Measurements from ENCODE around the gene FMNL2. TPM values are rescaled to one million over a fixed set of nuclear protein-coding genes. Genes with fewer than 3 reads are reported as not detected.

The FMNL2 gene
- total RNA-seq, 4 donors from 2014 or later: 6.7 to 17.2 (median 11.5) TPM

DNA sequence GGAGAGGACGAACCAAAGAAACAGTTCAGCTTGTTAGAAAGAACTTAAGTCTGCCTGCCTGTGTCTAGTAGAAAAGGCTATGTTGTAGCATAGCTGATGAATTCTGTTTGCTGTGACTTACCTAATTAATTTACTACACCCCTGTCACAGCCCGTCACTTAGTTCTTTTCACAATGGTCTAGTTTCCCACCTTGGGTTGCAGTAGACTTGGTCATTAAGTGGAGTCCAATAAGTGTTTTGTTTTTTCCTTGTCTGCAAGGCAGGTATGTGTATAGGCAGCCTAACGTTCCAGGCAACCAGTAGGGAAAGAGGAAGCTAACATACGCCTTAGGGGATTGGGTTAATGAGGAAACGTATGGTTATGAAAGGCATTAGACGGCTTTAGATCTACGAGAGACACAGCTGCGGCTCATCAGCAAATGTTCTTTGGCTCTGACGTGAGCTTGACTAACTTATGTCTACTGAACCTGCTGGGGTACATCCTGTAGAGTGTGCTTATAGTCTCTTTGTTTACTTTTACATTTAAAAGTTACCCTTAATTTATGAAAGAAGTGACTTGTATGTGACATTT, 202.2 kb downstream of the FMNL2 start:
- no peak for ATAC-seq
- Histone ChIP-seq H3K27me3 (no peaks in the 10 kb centered on the region), H3K4me1 (peaks cover 33 to 42% of the 10 kb centered on the region in 2 donors), H3K4me3 (no peak overlapping the region), H3K27ac (no peak overlapping the region), H3K9me3 (no peaks in the 10 kb centered on the region), H3K36me3 (no peaks in the 10 kb centered on the region)
- intact Hi-C loops (cut with DNase I; ENCODE audit: low total_unique reads): no loop called here
- DNase-seq: no peak
- TF ChIP-seq CTCF (IDR thresholded peaks at IDR 0.05 in 4 of 5, conservative IDR thresholded peaks at IDR 0.05 in 1 of 5): no peak
- TF ChIP-seq POLR2A (IDR thresholded peaks at IDR 0.05): no peak
- in situ Hi-C loops (cut with MboI; ENCODE audit: low sequenced_read_pairs in 4 of 4): no loop called here

DNA sequence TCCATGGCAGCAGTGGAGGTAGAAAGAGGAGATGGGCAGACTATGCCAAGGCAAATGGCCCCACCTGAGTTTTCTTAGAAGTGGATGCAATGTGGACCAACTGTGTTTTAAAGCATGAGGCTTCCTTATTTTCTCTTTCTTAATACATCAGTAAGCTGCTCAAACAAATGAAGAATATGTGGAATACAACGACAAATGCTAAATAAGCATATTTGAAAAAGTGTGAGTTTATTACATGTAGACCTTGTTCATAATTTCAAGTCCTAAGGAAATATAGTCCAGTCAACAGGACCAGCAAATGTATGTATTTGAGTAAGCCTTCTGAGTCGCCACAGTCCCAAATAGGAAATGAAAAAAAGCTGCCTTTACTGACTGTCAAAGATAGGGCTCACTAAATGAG, 204.4 kb downstream of the FMNL2 start:
- no peak overlapping the region for H3K27ac ChIP-seq

DNA sequence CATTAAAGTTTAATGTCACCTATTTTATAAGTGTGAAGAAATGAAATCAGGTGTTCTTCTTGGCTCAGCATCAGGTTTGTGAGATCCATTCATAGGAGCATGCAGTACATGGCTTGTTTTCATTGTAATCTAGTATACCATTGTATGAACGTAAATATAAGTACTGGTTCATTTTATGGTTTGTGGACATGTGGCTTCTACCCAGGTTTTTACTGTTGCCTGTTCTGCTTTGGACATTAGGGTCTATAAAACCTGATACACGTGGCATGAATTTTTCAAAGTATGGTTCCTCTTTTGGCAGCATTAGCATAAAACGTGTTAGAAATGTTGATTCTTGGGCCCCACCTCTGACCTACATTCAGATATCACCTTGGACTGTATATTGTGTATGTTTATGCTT, 206.7 kb downstream of the FMNL2 start:
- Histone ChIP-seq H3K9me3 (no peaks in the 10 kb centered on the region), H3K4me3 (no peak overlapping the region), H3K4me1 (peaks cover 23 to 38% of the 10 kb centered on the region in 2 donors), H3K27ac (peak overlapping the region; percentile 72 to 85 (median 80)), H3K36me3 (no peaks in the 10 kb centered on the region), H3K27me3 (no peaks in the 10 kb centered on the region)
- ATAC-seq: no peak
- in situ Hi-C loops (cut with MboI; ENCODE audit: low sequenced_read_pairs in 4 of 4): no loop called here
- intact Hi-C loops (cut with DNase I; ENCODE audit: low total_unique reads): loop anchor here (10.0 kb wide), 1 partner anchor 207 kb away; the partner anchor contains the start of gene FMNL2
- TF ChIP-seq CTCF (IDR thresholded peaks at IDR 0.05 in 4 of 5, conservative IDR thresholded peaks at IDR 0.05 in 1 of 5) (no peak), POLR2A (IDR thresholded peaks at IDR 0.05) (no peak)
- DNase-seq: no peak

More for the DNA sequence above, 204.4 kb downstream of the FMNL2 start:
- Histone ChIP-seq H3K4me3 (no peak overlapping the region), H3K4me1 (peaks cover 34 to 52% of the 10 kb centered on the region in 2 donors), H3K27me3 (no peaks in the 10 kb centered on the region), H3K9me3 (no peaks in the 10 kb centered on the region), H3K36me3 (no peaks in the 10 kb centered on the region)
- in situ Hi-C loops (cut with MboI; ENCODE audit: low sequenced_read_pairs in 4 of 4) (no loop called here), intact Hi-C loops (cut with DNase I; ENCODE audit: low total_unique reads) (no loop called here)
- TF ChIP-seq POLR2A (IDR thresholded peaks at IDR 0.05): no peak
- no peak for TF ChIP-seq CTCF (IDR thresholded peaks at IDR 0.05 in 4 of 5, conservative IDR thresholded peaks at IDR 0.05 in 1 of 5)
- ATAC-seq (no peak), DNase-seq (no peak)

DNA sequence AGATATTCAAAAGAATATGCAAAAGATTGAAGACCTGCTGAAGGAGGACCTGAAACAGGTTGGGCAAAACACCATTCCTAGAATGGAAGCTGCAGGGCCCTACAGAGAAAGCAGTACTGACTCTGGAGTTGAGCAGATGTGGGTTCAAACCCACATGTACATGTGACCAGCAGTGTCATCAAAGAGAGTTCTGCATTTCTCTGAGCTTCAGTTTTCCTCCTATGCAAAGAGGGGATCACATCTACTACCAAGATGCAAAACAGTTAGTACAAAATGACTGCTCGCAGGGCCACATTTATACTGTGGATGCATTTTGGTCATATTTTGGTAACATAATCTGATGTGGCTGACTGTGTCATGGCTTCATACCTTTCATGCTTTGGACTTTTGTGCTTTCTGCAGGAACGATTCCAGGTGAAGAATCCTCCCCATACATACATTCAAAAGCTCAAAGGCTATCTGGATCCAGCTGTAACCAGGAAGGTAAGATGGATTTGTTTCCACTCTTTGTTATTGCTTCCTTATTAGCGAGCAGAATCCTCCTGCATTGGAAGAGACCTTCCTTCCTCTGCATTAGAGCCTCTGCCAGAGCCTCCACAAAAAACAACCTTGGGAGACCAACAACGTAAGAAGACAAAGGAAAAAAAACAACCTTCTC, 207.5 kb downstream of the FMNL2 start:
- Histone ChIP-seq H3K4me3 (no peak overlapping the region), H3K36me3 (no peaks in the 10 kb centered on the region), H3K4me1 (peaks cover 30 to 43% of the 10 kb centered on the region in 2 donors), H3K27ac (peak overlapping the region; percentile 72 to 85 (median 80)), H3K9me3 (no peaks in the 10 kb centered on the region), H3K27me3 (no peaks in the 10 kb centered on the region)
- intact Hi-C loops (cut with DNase I; ENCODE audit: low total_unique reads) (loop anchor here (10.0 kb wide), 1 partner anchor 208 kb away; the partner anchor contains the start of gene FMNL2), in situ Hi-C loops (cut with MboI; ENCODE audit: low sequenced_read_pairs in 4 of 4) (no loop called here)
- no peak for TF ChIP-seq CTCF (IDR thresholded peaks at IDR 0.05 in 4 of 5, conservative IDR thresholded peaks at IDR 0.05 in 1 of 5)
- no peak for TF ChIP-seq POLR2A (IDR thresholded peaks at IDR 0.05)
- DNase-seq (no peak), ATAC-seq (no peak)

Measured in gastrocnemius medialis (tissue), 4 donors.